Activated T-cell treated with anti-CD3 and anti-CD28 coated beads, Interleukin-2, amount 50 U/mL, for 4 hours (primary cell): ENCODE results near the gene KCNN1. TPM values are rescaled to one million over a fixed set of nuclear protein-coding genes. Genes with fewer than 3 reads are reported as not detected.
"Not testable (repeated sequence)": the region's sequence is repeated elsewhere in the genome, so short reads cannot be mapped to it uniquely, and the experiment has no call there.

ENCODE experiments used
- ATAC-seq, 2 donors: fragments of 200-7000 bp; cut with Tn5 transposase; one replicate each; pipeline ENCODE4 v1.10.0; 2021
- DNase-seq: peaks from one replicate; pipeline ENCODE4 v3.0.0-alpha.2; 2020
- H3K27me3 Mint-ChIP-seq: one replicate; pipeline ENCODE4 v1.8.0; 2021; ENCODE audit warnings: low read depth, mixed read lengths
- H3K36me3 Mint-ChIP-seq: one replicate; pipeline ENCODE4 v1.8.0; 2022; ENCODE audit warnings: mixed read lengths; ENCODE audit not compliant: insufficient read depth
- H3K4me1 Mint-ChIP-seq: one replicate; pipeline ENCODE4 v1.8.0; 2021; ENCODE audit warnings: low read depth, mixed read lengths
- H3K4me3 Mint-ChIP-seq: one replicate; pipeline ENCODE4 v1.8.0; 2021; ENCODE audit warnings: mild to moderate bottlenecking, moderate library complexity, mixed read lengths
- H3K9me3 Mint-ChIP-seq: one replicate; pipeline ENCODE4 v1.8.0; 2021; ENCODE audit warnings: mixed read lengths
- total RNA-seq, 3 donors: library from RNA; stranded (reverse); gene quantifications; one replicate each; pipeline ENCODE4 v1.2.1, GENCODE V29; 2021

KCNN1 gene
- under 1 TPM in 2 of 3 donors, not detected in 1; 0.24 to 0.32 TPM for total RNA-seq

DNA sequence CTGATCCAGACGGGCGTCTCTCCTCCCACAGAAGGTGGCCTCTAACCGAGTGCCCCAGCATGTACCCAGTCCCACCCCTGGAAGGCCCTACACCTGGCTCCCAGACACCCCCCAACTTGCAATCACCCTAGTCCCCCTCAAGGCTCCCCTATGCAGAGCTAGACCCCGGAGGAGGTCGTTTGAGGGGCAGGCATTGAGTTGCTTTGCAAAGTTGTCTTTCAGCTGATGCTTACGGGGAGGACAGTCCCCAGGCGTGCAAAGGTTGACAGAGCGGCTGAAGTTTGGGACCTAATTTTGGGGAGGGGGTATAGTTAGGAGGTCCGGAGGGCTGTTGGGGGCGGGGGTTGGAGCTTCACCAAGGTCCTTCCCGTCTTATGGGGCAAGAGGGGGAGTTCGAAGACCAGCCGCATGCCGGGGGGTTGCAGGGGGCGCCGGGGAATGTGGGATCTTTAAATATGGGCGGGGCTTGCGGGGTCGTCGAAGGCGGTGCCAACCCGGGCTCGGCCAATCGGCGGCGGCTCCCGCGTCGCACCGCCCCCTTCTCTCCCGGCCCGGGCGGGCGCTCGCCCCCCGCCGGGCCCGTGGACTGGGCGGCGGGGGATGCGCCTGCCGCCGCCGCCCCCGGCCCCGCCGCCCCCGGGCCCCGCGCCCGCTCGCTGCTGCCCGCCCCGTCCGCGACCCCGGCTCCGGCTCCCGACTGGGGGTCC, at the start of gene KCNN1:
Gene KCNN1, plus strand, starts transcription at position 558 of the 707 bp plus-strand sequence. CDS start 6,782 bp downstream, outside the sequence.
- Mint-ChIP-seq H3K4me3 (peak within 1 kb of the TSS; percentile 42), H3K27me3 (peaks cover 42% of the 10 kb centered on the region)

GRCh38 chr19:17918151-17918550, 48.8 kb upstream of the KCNN1 start:
- not testable (repeated sequence) for H3K4me1 Mint-ChIP-seq, H3K36me3 Mint-ChIP-seq, H3K9me3 Mint-ChIP-seq, H3K4me3 Mint-ChIP-seq, ATAC-seq, H3K27me3 Mint-ChIP-seq, DNase-seq

More for the DNA sequence above, at the start of gene KCNN1:
- H3K36me3 Mint-ChIP-seq = no peaks in the 10 kb centered on the region
- ATAC-seq = peak in 1 of 2 donors; percentile 52
- peaks cover 4% of the 10 kb centered on the region for H3K4me1 Mint-ChIP-seq
- no peaks in the 10 kb centered on the region for H3K9me3 Mint-ChIP-seq
- no peak for DNase-seq

DNA sequence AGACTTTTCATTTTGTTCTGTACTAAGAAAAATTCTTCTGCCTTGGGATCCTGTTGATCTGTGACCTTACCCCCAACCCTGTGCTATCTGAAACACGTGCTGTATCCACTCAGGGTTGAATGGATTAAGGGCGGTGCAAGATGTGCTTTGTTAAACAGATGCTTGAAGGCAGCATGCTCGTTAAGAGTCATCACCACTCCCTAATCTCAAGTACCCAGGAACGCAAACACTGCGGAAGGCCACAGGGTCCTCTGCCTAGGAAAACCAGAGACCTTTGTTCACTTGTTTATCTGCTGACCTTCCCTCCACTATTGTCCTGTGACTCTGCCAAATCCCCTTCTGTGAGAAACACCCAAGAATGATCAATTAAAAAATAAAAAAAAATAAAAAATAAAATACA, 47.8 kb upstream of the KCNN1 start:
- H3K4me3 Mint-ChIP-seq, H3K9me3 Mint-ChIP-seq, ATAC-seq, H3K27me3 Mint-ChIP-seq, H3K36me3 Mint-ChIP-seq, H3K4me1 Mint-ChIP-seq, DNase-seq: not testable (repeated sequence)

GRCh38 chr19:17920527-17920926, 46.4 kb upstream of the KCNN1 start:
- Mint-ChIP-seq H3K9me3 (no peaks in the 10 kb centered on the region), H3K27me3 (peaks cover 5% of the 10 kb centered on the region), H3K36me3 (no peaks in the 10 kb centered on the region), H3K4me1 (no peaks in the 10 kb centered on the region), H3K4me3 (no peak overlapping the region)
- ATAC-seq (no peak), DNase-seq (no peak)

DNA sequence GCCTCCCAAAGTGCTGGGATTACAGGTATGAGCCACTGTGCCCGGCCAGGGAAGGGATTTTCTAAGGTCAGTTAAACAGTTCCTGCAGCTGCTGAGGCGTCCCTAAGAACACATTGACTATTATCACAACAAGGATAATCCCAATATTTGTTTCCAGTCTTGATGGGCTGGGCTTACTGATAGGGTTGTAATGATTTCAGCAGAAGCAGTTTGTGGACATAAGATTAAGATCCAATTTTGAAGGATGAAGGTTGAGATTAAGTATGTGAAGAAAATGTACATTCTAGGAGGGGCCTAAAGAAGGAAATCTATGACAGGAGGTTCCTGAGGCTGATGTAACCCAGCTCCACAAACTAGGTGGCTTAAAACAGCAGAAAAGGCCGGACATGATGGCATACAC, 44.8 kb upstream of the KCNN1 start:
- no peak overlapping the region for H3K4me3 Mint-ChIP-seq
- no peaks in the 10 kb centered on the region for H3K9me3 Mint-ChIP-seq
- no peak for ATAC-seq
- peaks cover 2% of the 10 kb centered on the region for H3K27me3 Mint-ChIP-seq
- DNase-seq = no peak
- no peaks in the 10 kb centered on the region for H3K4me1 Mint-ChIP-seq
- no peaks in the 10 kb centered on the region for H3K36me3 Mint-ChIP-seq

GRCh38 chr19:17926044-17926443, 40.9 kb upstream of the KCNN1 start:
- Mint-ChIP-seq H3K4me1 (no peaks in the 10 kb centered on the region), H3K4me3 (no peak overlapping the region), H3K27me3 (peaks cover 2% of the 10 kb centered on the region), H3K36me3 (no peaks in the 10 kb centered on the region), H3K9me3 (no peaks in the 10 kb centered on the region)
- DNase-seq (no peak), ATAC-seq (no peak)

DNA sequence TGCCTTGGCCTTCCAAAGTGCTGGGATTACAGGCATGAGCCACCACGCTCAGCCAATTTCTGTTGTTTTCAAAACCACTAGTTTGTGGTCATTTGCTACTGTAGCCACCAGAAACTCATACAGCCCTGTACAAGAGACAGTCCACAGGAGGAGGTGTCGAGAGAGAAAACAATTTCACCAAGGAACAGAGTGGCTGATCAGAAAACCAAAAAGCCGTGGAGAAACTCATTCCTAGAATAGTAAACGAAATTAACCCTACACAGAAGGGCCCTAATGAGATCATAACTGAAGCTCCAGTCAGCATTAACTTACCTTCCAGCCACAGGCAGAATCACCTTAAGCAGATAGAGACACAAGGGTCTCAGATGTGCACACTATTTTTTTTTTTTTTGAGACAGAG, 37.9 kb upstream of the KCNN1 start:
- H3K36me3 Mint-ChIP-seq = no peaks in the 10 kb centered on the region
- H3K4me3 Mint-ChIP-seq = no peak overlapping the region
- peaks cover 2% of the 10 kb centered on the region for H3K27me3 Mint-ChIP-seq
- no peak for DNase-seq
- ATAC-seq = no peak
- H3K4me1 Mint-ChIP-seq = peaks cover 11% of the 10 kb centered on the region
- no peaks in the 10 kb centered on the region for H3K9me3 Mint-ChIP-seq

GRCh38 chr19:17931532-17932191, 35.2 kb upstream of the KCNN1 start:
- H3K4me3 Mint-ChIP-seq = peak overlapping the region; percentile 60
- no peaks in the 10 kb centered on the region for H3K27me3 Mint-ChIP-seq
- DNase-seq (no peak), ATAC-seq (no peak)
- no peaks in the 10 kb centered on the region for H3K36me3 Mint-ChIP-seq
- H3K4me1 Mint-ChIP-seq = peaks cover 13% of the 10 kb centered on the region
- H3K9me3 Mint-ChIP-seq = no peaks in the 10 kb centered on the region

- DNase-seq (peak; percentile 90), ATAC-seq (peak; percentile 97)
- Mint-ChIP-seq H3K4me3 (peak within 1 kb of the TSS; percentile 89), H3K9me3 (no peaks in the 10 kb centered on the region), H3K4me1 (peaks cover 13% of the 10 kb centered on the region), H3K27me3 (no peaks in the 10 kb centered on the region), H3K36me3 (peaks cover 3% of the 10 kb centered on the region)
These were observed 34.2 kb upstream of the KCNN1 start, which contains the start of gene CCDC124 for GRCh38 chr19:17932485-17933338. Gene CCDC124, plus strand, starts transcription at chr19:17933015. Its CDS starts 3,406 bp downstream, at chr19:17936421.

DNA sequence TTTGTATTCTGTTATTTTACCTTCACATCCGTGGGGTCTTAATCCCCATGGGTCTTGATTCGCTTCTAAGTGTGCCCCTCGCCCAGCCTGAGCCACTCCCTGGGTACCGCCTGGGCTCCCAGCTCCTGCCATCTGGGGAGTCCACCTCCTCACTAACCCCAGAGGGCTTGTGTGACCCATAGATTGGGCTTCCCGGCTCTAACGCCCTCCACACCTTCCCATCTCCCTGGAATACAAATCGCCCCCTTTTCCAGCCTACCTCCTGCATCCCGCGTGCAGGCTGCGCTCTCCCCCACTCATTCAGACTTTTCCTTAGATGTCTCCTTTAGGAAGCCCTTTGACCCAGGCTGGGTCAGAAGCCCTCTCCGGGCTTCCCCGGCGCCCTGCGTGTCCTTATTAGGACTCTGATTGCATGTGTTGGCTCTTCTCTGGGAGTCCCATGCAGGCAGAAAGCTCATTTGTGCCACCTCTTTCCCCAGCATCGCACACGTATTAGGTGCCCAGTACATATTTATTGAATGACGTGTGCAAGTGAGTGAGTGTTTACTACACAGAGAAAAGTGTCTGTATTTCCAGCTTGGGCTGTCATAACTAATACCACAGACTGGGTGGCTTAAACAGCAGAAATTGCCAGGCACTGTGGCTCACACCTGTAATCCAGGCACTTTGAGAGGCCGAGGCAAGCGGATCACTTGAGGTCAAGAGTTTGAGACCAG, 33.3 kb upstream of the KCNN1 start:
- H3K36me3 Mint-ChIP-seq = peaks cover 3% of the 10 kb centered on the region
- H3K9me3 Mint-ChIP-seq = no peaks in the 10 kb centered on the region
- peak overlapping the region; percentile 89 for H3K4me3 Mint-ChIP-seq
- no peaks in the 10 kb centered on the region for H3K27me3 Mint-ChIP-seq
- peaks cover 13% of the 10 kb centered on the region for H3K4me1 Mint-ChIP-seq
- no peak for ATAC-seq
- DNase-seq = no peak

DNA sequence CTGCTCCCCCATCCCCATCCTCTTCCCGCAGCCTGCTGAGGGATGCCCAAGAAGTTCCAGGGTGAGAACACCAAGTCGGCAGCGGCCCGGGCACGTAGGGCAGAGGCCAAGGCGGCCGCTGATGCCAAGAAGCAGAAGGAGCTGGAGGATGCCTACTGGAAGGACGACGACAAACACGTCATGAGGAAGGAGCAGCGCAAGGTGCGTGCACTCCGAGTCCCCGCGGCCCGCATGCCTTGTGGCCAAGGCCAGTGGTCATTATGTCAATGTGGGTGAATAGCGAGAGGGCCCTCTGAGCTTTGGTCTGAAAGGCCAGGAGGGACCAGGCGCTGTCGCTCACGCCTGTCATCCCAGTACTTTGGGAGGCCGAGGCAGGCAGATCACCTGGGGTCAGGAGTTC, 30.5 kb upstream of the KCNN1 start:
- ATAC-seq (no peak), DNase-seq (no peak)
- Mint-ChIP-seq H3K9me3 (no peaks in the 10 kb centered on the region), H3K36me3 (peaks cover 5% of the 10 kb centered on the region), H3K4me1 (peaks cover 12% of the 10 kb centered on the region), H3K4me3 (no peak overlapping the region), H3K27me3 (no peaks in the 10 kb centered on the region)

DNA sequence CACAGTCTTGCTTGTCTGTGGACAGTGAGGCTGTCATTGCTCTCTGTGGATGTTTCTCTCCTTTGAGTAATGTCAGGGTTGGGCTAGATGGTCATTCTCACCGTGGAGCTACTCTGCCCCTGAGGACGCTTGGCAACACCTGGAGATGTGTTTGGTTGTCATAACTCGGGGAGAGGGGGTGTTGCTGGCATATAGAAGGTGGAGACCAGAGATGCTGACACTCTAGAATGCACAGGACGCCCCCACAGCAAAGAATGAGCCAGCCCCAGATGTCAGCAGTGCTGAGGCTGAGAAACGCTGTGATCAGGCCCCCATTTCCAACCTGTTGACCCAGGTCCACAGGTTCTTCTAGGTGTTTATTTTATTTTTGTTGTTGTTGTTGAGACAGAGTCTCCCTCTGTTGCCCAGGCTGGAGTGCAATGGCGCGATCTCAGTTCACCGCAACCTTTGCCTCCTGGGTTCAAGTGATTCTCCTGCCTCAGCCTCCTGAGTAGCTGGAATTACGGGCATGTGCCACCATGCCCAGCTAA, 29.5 kb upstream of the KCNN1 start:
- H3K4me3 Mint-ChIP-seq = no peak overlapping the region
- peaks cover 7% of the 10 kb centered on the region for H3K4me1 Mint-ChIP-seq
- DNase-seq (no peak), ATAC-seq (no peak)
- no peaks in the 10 kb centered on the region for H3K27me3 Mint-ChIP-seq
- H3K9me3 Mint-ChIP-seq = no peaks in the 10 kb centered on the region
- peaks cover 5% of the 10 kb centered on the region for H3K36me3 Mint-ChIP-seq

DNA sequence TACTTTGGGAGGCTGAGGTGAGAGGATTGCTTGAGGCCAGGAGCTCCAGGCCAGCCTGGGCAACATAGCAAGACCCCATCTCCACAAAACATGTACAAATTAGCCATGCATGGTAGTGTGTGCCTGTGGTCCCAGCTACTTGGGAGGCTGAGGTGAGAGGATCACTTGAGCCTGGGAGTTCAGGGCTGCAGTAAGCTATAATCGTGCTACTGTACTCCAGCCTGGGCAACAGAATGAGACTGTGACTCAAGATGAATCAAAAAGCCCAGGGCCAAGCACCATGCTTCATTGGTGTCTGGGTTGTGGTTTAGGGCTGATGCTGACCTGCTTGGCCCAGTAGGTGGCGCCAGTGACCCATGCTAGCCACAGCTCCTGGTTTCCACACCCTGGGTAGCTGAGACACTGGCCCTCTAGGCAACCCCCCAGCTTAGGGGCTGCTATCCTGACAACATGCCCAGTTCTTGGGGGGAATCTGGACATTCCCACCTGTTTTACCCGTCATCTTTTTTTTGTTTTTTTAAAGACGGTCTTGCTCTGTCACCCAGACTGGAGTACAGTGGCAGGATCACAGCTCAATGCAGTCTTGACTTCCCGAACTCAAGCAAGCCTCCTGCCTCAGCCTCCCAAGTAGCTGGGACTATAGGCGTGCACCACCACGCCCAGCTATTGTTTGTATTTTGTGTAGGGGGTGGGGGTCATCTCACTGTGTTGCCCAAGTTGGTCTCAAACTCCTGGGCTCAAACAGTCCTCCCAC, 28.6 kb upstream of the KCNN1 start:
- no peak overlapping the region for H3K4me3 Mint-ChIP-seq
- ATAC-seq = peak; percentile 96 to 99
- peaks cover 5% of the 10 kb centered on the region for H3K36me3 Mint-ChIP-seq

More for the DNA sequence above, 28.6 kb upstream of the KCNN1 start:
- Mint-ChIP-seq H3K27me3 (no peaks in the 10 kb centered on the region), H3K9me3 (no peaks in the 10 kb centered on the region), H3K4me1 (peaks cover 7% of the 10 kb centered on the region)
- DNase-seq = peak; percentile 82
